NK-92 treated with Interleukin-12 subunit alpha and Interleukin-12 subunit beta, amount 100 ng/mL, for 24 hours (cell line): Measurements from ENCODE around the gene HS3ST5.
"Not testable (repeated sequence)": the region's sequence is repeated elsewhere in the genome, so short reads cannot be mapped to it uniquely, and the experiment has no call there.

Source experiments
- DNase-seq: peaks from one replicate; lab custom pipeline; 2025; lab: John Stamatoyannopoulos, UW

The HS3ST5 gene

GRCh38 chr6:114044566-114044965 lies 298.3 kb downstream of the HS3ST5 start:
- not testable (repeated sequence) for DNase-seq

GRCh38 chr6:114042267-114043016 lies 300.4 kb downstream of the HS3ST5 start:
- no peak for DNase-seq

- no peak for DNase-seq
Measured at GRCh38 chr6:114040871-114041270, 302.0 kb downstream of the HS3ST5 start.

- no peak for DNase-seq
Measured at GRCh38 chr6:114039841-114040240, 303.0 kb downstream of the HS3ST5 start.

GRCh38 chr6:114033606-114034005 lies 309.2 kb downstream of the HS3ST5 start:
- no peak for DNase-seq

- no peak for DNase-seq
Measured at GRCh38 chr6:114032721-114033120, 310.1 kb downstream of the HS3ST5 start.

GRCh38 chr6:114030767-114031166 lies 312.1 kb downstream of the HS3ST5 start:
- DNase-seq = no peak

- no peak for DNase-seq
Measured at GRCh38 chr6:114024746-114025145, 318.1 kb downstream of the HS3ST5 start.

GRCh38 chr6:114020196-114020595 lies 322.6 kb downstream of the HS3ST5 start:
- DNase-seq = no peak

- not testable (repeated sequence) for DNase-seq
Measured at GRCh38 chr6:114017146-114017545, 325.7 kb downstream of the HS3ST5 start.

GRCh38 chr6:114014106-114014505 lies 328.7 kb downstream of the HS3ST5 start:
- DNase-seq = not testable (repeated sequence)

- not testable (repeated sequence) for DNase-seq
Measured at GRCh38 chr6:114011486-114011885, 331.3 kb downstream of the HS3ST5 start.

- DNase-seq = no peak
Measured at GRCh38 chr6:114010540-114010939, 332.3 kb downstream of the HS3ST5 start.

GRCh38 chr6:114009192-114009591 lies 333.6 kb downstream of the HS3ST5 start:
- no peak for DNase-seq

- no peak for DNase-seq
Measured at GRCh38 chr6:114008331-114008730, 334.5 kb downstream of the HS3ST5 start.

GRCh38 chr6:114007516-114007915 lies 335.3 kb downstream of the HS3ST5 start:
- DNase-seq = no peak
